ENCODE data around the gene TPRG1.
A peak's percentile ranks its signal among the peaks of the same experiment; 100 is the strongest.
"Not testable (repeated sequence)": the region's sequence is repeated elsewhere in the genome, so short reads cannot be mapped to it uniquely, and the experiment has no call there.

Gene TPRG1

GRCh38 chr3:189324538-189325138, 152.9 kb downstream of the TPRG1 start:
- peak; percentile 47 for DNase-seq (ENCODE audit: extremely low spot score)
- CTCF ChIA-PET, result interaction anchor here (0.9 to 2.1 kb wide), 7 partner anchors 10 to 63 kb away, joined by 3 to 7 read pairs (median 3); no protein-coding TSS in a partner anchor
- no peak for TF ChIP-seq CTCF (IDR thresholded peaks at IDR 0.05; ENCODE audit: control extremely low read depth, extremely low read depth, low read depth, missing control alignments)
- POLR2A ChIA-PET, result no interaction called here

- no peak for DNase-seq (ENCODE audit: extremely low spot score)
- CTCF ChIA-PET, result interaction anchor here (1.3 kb wide), 1 partner anchor 9 kb away, joined by 3 read pairs; no protein-coding TSS in a partner anchor
- no peak for TF ChIP-seq CTCF (IDR thresholded peaks at IDR 0.05; ENCODE audit: control extremely low read depth, extremely low read depth, low read depth, missing control alignments)
- POLR2A ChIA-PET, result no interaction called here
Observed at GRCh38 chr3:189325454-189325853, 153.7 kb downstream of the TPRG1 start.

GRCh38 chr3:189329630-189330029, 157.9 kb downstream of the TPRG1 start:
- DNase-seq (ENCODE audit: extremely low spot score); POLR2A ChIA-PET: not testable (repeated sequence)
- CTCF ChIA-PET, result interaction anchor here (1.0 to 5.4 kb wide), 5 partner anchors 9 to 27 kb away, joined by 4 to 23 read pairs (median 6); no protein-coding TSS in a partner anchor

GRCh38 chr3:189330066-189330465, 158.3 kb downstream of the TPRG1 start:
- ChIA-PET CTCF (interaction anchor here (1.0 to 5.4 kb wide), 5 partner anchors 10 to 27 kb away, joined by 4 to 23 read pairs (median 6); no protein-coding TSS in a partner anchor), POLR2A (no interaction called here)
- DNase-seq (ENCODE audit: extremely low spot score), result no peak
- TF ChIP-seq CTCF (IDR thresholded peaks at IDR 0.05; ENCODE audit: control extremely low read depth, extremely low read depth, low read depth, missing control alignments), result no peak

- ChIA-PET CTCF (interaction anchor here (1.2 to 5.4 kb wide), 5 partner anchors 9 to 23 kb away, joined by 3 to 23 read pairs (median 5); no protein-coding TSS in a partner anchor), POLR2A (no interaction called here)
- no peak for DNase-seq (ENCODE audit: extremely low spot score)
- no peak for TF ChIP-seq CTCF (IDR thresholded peaks at IDR 0.05; ENCODE audit: control extremely low read depth, extremely low read depth, low read depth, missing control alignments)
Observed at GRCh38 chr3:189331002-189331418, 159.2 kb downstream of the TPRG1 start.

- DNase-seq (ENCODE audit: extremely low spot score), result no peak
- ChIA-PET POLR2A (no interaction called here), CTCF (interaction anchor here (1.5 to 5.4 kb wide), 3 partner anchors 9 to 26 kb away, joined by 3 to 23 read pairs (median 8); no protein-coding TSS in a partner anchor)
- TF ChIP-seq CTCF (IDR thresholded peaks at IDR 0.05; ENCODE audit: control extremely low read depth, extremely low read depth, low read depth, missing control alignments), result no peak
Observed at GRCh38 chr3:189334064-189334920, 162.5 kb downstream of the TPRG1 start.
